ENCODE results near the gene SPNS3.

SPNS3 gene

GRCh38 chr17:4412933-4413831 is 20.6 kb upstream of the SPNS3 start:
- no peak overlapping the region for H3K27ac ChIP-seq
- DNase-seq = peak; percentile 90 to 93
- H3K4me1 ChIP-seq = peaks cover 0 to 3% (median under 1%) of the 10 kb centered on the region in 4 donors
- H3K9me3 ChIP-seq = no peaks in the 10 kb centered on the region
- TF ChIP-seq CTCF (IDR thresholded peaks at IDR 0.05) = peak; percentile 86 to 98
- intact Hi-C loops (cut with DNase I; ENCODE audit: low total_unique reads) = loop anchor here (1.0 to 5.0 kb wide), 2 partner anchors 198 to 211 kb away; no protein-coding TSS in a partner anchor
- H3K27me3 ChIP-seq = no peaks in the 10 kb centered on the region
- no peaks in the 10 kb centered on the region for H3K36me3 ChIP-seq
- H3K4me3 ChIP-seq = peak overlapping the region in 1 of 2 donors; percentile 12

- intact Hi-C loops (cut with DNase I; ENCODE audit: low total_unique reads) = no loop called here
- H3K27ac ChIP-seq = no peak overlapping the region
- H3K4me1 ChIP-seq = peaks cover 0 to 3% (median under 1%) of the 10 kb centered on the region in 4 donors
- H3K4me3 ChIP-seq = no peak overlapping the region
- no peak for TF ChIP-seq CTCF (IDR thresholded peaks at IDR 0.05)
- no peak for DNase-seq
- no peaks in the 10 kb centered on the region for H3K36me3 ChIP-seq
- H3K27me3 ChIP-seq = no peaks in the 10 kb centered on the region
- H3K9me3 ChIP-seq = no peaks in the 10 kb centered on the region
Observed at GRCh38 chr17:4417129-4417667, 16.5 kb upstream of the SPNS3 start.

- no peaks in the 10 kb centered on the region for H3K27me3 ChIP-seq
- no peaks in the 10 kb centered on the region for H3K36me3 ChIP-seq
- H3K9me3 ChIP-seq = no peaks in the 10 kb centered on the region
- TF ChIP-seq CTCF (IDR thresholded peaks at IDR 0.05) = peak; percentile 79 to 83
- H3K4me3 ChIP-seq = no peak overlapping the region
- DNase-seq = peak in 1 of 2 donors; percentile 46
- H3K4me1 ChIP-seq = no peaks in the 10 kb centered on the region
- H3K27ac ChIP-seq = no peak overlapping the region
- intact Hi-C loops (cut with DNase I; ENCODE audit: low total_unique reads) = loop anchor here (5.0 to 10.0 kb wide), 2 partner anchors 124 to 207 kb away; no protein-coding TSS in a partner anchor
Observed at GRCh38 chr17:4420692-4421131, 13.0 kb upstream of the SPNS3 start.

- Histone ChIP-seq H3K27me3 (no peaks in the 10 kb centered on the region), H3K4me3 (no peak overlapping the region), H3K4me1 (no peaks in the 10 kb centered on the region), H3K27ac (no peak overlapping the region), H3K9me3 (no peaks in the 10 kb centered on the region), H3K36me3 (no peaks in the 10 kb centered on the region)
- no peak for TF ChIP-seq CTCF (IDR thresholded peaks at IDR 0.05)
- intact Hi-C loops (cut with DNase I; ENCODE audit: low total_unique reads) = loop anchor here (5.0 to 10.0 kb wide), 2 partner anchors 122 to 204 kb away; no protein-coding TSS in a partner anchor
- no peak for DNase-seq
Observed at GRCh38 chr17:4422864-4423263, 10.9 kb upstream of the SPNS3 start.

GRCh38 chr17:4425398-4425797 is 8.3 kb upstream of the SPNS3 start:
- Histone ChIP-seq H3K9me3 (no peaks in the 10 kb centered on the region), H3K27me3 (no peaks in the 10 kb centered on the region), H3K4me3 (no peak overlapping the region), H3K4me1 (no peaks in the 10 kb centered on the region), H3K36me3 (no peaks in the 10 kb centered on the region), H3K27ac (no peak overlapping the region)
- DNase-seq = no peak
- intact Hi-C loops (cut with DNase I; ENCODE audit: low total_unique reads) = loop anchor here (10.0 kb wide), 1 partner anchor 119 kb away; no protein-coding TSS in a partner anchor
- no peak for TF ChIP-seq CTCF (IDR thresholded peaks at IDR 0.05)
